Smooth muscle cell (in vitro differentiated cells): ENCODE results near the gene NAA50. TPM values are rescaled to one million over a fixed set of nuclear protein-coding genes. Genes with fewer than 3 reads are reported as not detected.

ENCODE experiments used
- DNase-seq: peaks from one replicate; lab custom pipeline; 2025; ENCODE audit not compliant: unreplicated experiment; lab: John Stamatoyannopoulos, UW
- H2AFZ ChIP-seq: fragments of 200-600 bp; sonication (generic); 2 replicates; pipeline ENCODE4 v1.6.0; 2016; ENCODE audit warnings: antibody characterized with exemption, low read depth, mild to moderate bottlenecking
- H3F3A ChIP-seq: fragments of 200-600 bp; sonication (generic); 2 replicates; pipeline ENCODE4 v1.6.0; 2017; ENCODE audit warnings: antibody characterized with exemption, low read depth
- H3K27ac ChIP-seq: fragments of 200-600 bp; sonication (generic); 2 replicates; pipeline ENCODE4 v1.5.1; 2016; ENCODE audit warnings: low read depth, mild to moderate bottlenecking
- H3K27me3 ChIP-seq: fragments of 200-600 bp; sonication (generic); 2 replicates; pipeline ENCODE4 v1.6.1; 2016; ENCODE audit warnings: low read depth, mild to moderate bottlenecking
- H3K36me3 ChIP-seq: fragments of 200-600 bp; sonication (generic); 2 replicates; pipeline ENCODE4 v1.5.1; 2016; ENCODE audit warnings: low read depth
- H3K4me1 ChIP-seq: fragments of 200-600 bp; sonication (generic); 2 replicates; pipeline ENCODE4 v1.5.1; 2016; ENCODE audit warnings: low read depth
- H3K4me2 ChIP-seq: fragments of 200-600 bp; sonication (generic); 2 replicates; pipeline ENCODE4 v1.6.0; 2016; ENCODE audit warnings: mild to moderate bottlenecking
- H3K4me3 ChIP-seq: fragments of 200-600 bp; sonication (generic); 2 replicates; pipeline ENCODE4 v1.5.1; 2016; ENCODE audit warnings: mild to moderate bottlenecking
- H3K79me2 ChIP-seq: fragments of 200-600 bp; sonication (generic); 2 replicates; pipeline ENCODE4 v1.6.0; 2016; ENCODE audit warnings: low read depth, mild to moderate bottlenecking
- H3K9ac ChIP-seq: fragments of 200-600 bp; sonication (generic); 2 replicates; pipeline ENCODE4 v1.6.0; 2016; ENCODE audit warnings: low read depth
- H3K9me3 ChIP-seq: fragments of 200-600 bp; sonication (generic); replicated peaks from 2 replicates; pipeline ENCODE4 v1.5.1; 2016; ENCODE audit warnings: low read depth
- H4K20me1 ChIP-seq: fragments of 200-600 bp; sonication (generic); 2 replicates; pipeline ENCODE4 v1.6.0; 2016; ENCODE audit warnings: low read depth
- CTCF ChIP-seq: fragments of 200-600 bp; sonication (generic); IDR thresholded peaks from 2 replicates; pipeline ENCODE4 v1.5.1; 2017; ENCODE audit warnings: borderline replicate concordance, mild to moderate bottlenecking, antibody characterized with exemption; ENCODE audit not compliant: insufficient read depth, poor library complexity, severe bottlenecking
- WGBS: methylation state at CpG from one replicate; pipeline ENCODE4 v1.1.7; 2016; ENCODE audit warnings: low lambda C conversion rate; 5-methylcytosine and 5-hydroxymethylcytosine counted together
- polyA plus RNA-seq: library from polyadenylated mRNA; unstranded; fragments of >200 nt; fragmentation: Nextera tagmentation; extraction: Ambion mirVana; gene quantifications from 2 replicates; pipeline ENCODE4 v1.2.1, GENCODE V29; 2016
- total RNA-seq: library from RNA; depleted of rRNA; stranded (reverse); fragments of >200 nt; gene quantifications from 2 replicates; pipeline ENCODE4 v1.2.3, GENCODE V29; 2014

NAA50 gene
- total and polyA plus RNA-seq, 2 experiments from 2014 or later = 50.3 to 97.8 TPM

GRCh38 chr3:113673593-113673992 is 72.5 kb downstream of the NAA50 start:
- Histone ChIP-seq H3F3A (no peaks in the 10 kb centered on the region), H3K36me3 (peaks cover 6% of the 10 kb centered on the region), H3K9me3 (no peaks in the 10 kb centered on the region), H3K4me3 (no peak overlapping the region), H3K4me2 (no peak overlapping the region), H3K27me3 (no peaks in the 10 kb centered on the region), H3K9ac (no peak overlapping the region), H3K79me2 (no peaks in the 10 kb centered on the region), H3K27ac (no peak overlapping the region), H3K4me1 (no peaks in the 10 kb centered on the region), H4K20me1 (no peaks in the 10 kb centered on the region), H2AFZ (no peak overlapping the region)
- DNase-seq = no peak
- TF ChIP-seq CTCF = no peak
- 97% methylated on average over 4 of the region's 4 CpGs for WGBS

GRCh38 chr3:113668015-113668414 is 78.0 kb downstream of the NAA50 start:
- no peaks in the 10 kb centered on the region for H3K79me2 ChIP-seq
- H3K27ac ChIP-seq = no peak overlapping the region
- no peaks in the 10 kb centered on the region for H3K36me3 ChIP-seq
- H4K20me1 ChIP-seq = no peaks in the 10 kb centered on the region
- no peak for TF ChIP-seq CTCF
- WGBS = 69% methylated on average over 4 of the region's 4 CpGs
- no peaks in the 10 kb centered on the region for H3K9me3 ChIP-seq
- no peaks in the 10 kb centered on the region for H3K4me1 ChIP-seq
- H3K4me2 ChIP-seq = no peak overlapping the region
- no peaks in the 10 kb centered on the region for H3K27me3 ChIP-seq
- H3K9ac ChIP-seq = no peak overlapping the region
- H2AFZ ChIP-seq = no peak overlapping the region
- H3F3A ChIP-seq = no peaks in the 10 kb centered on the region
- no peak overlapping the region for H3K4me3 ChIP-seq
- DNase-seq = no peak

Other genes with a start within 250 kb of the NAA50 start
- gene SPICE1, start 231.1 kb downstream of the NAA50 start, total RNA-seq = 53.5 and 56.7 TPM in 2 replicates
- 11.8 and 14.8 TPM in 2 replicates for gene SPICE1, start 231.1 kb downstream of the NAA50 start, polyA plus RNA-seq
- gene SIDT1, start 213.7 kb downstream of the NAA50 start, total RNA-seq = not detected in 2 replicates
- gene SIDT1, start 213.7 kb downstream of the NAA50 start, polyA plus RNA-seq = 0.43 TPM in 1 of 2 replicates, not detected in the other
- gene USF3, start 49.6 kb downstream of the NAA50 start, total RNA-seq = 12.3 and 14.7 TPM in 2 replicates
- gene USF3, start 49.6 kb downstream of the NAA50 start, polyA plus RNA-seq = 2.9 and 3.9 TPM in 2 replicates
- gene ATP6V1A, start 786 bp upstream of the NAA50 start, total RNA-seq = 41.7 and 60.7 TPM in 2 replicates
- gene ATP6V1A, start 786 bp upstream of the NAA50 start, polyA plus RNA-seq = 38.7 and 41.6 TPM in 2 replicates
- gene GRAMD1C, start 92.5 kb upstream of the NAA50 start, total RNA-seq = 1.8 and 3.1 TPM in 2 replicates
- 1.9 and 3.5 TPM in 2 replicates for gene GRAMD1C, start 92.5 kb upstream of the NAA50 start, polyA plus RNA-seq
- gene ZDHHC23, start 201.8 kb upstream of the NAA50 start, total RNA-seq = 0.36 and 0.94 TPM in 2 replicates
- gene ZDHHC23, start 201.8 kb upstream of the NAA50 start, polyA plus RNA-seq = 0.66 TPM in 1 of 2 replicates, not detected in the other